Activated B cell treated with CpG ODN at 0.5 μM for 24 hours (primary cell): Measurements from ENCODE around the gene SCNM1. TPM values are rescaled to one million over a fixed set of nuclear protein-coding genes. Genes with fewer than 3 reads are reported as not detected.

ENCODE experiments used
- ATAC-seq: fragments of 200-7000 bp; cut with Tn5 transposase; one replicate; pipeline ENCODE4 v1.10.0; 2021; ENCODE audit warnings: low read depth, mild to moderate bottlenecking, moderate library complexity
- CTCF ChIA-PET: fragments of 350-600 bp; sonication (Branson Sonifier 250); formaldehyde crosslinking; loops from one replicate; lab custom pipeline; 2021; ENCODE audit warnings: antibody characterized with exemption; lab: Charles Lee
- POLR2A ChIA-PET: fragments of 350-600 bp; sonication (Branson Sonifier 250); formaldehyde crosslinking; loops from one replicate; lab custom pipeline; 2021; ENCODE audit warnings: antibody characterized with exemption; lab: Charles Lee
- DNase-seq: peaks from one replicate; pipeline ENCODE4 v3.0.0; 2022
- H3K27ac Mint-ChIP-seq: one replicate; pipeline ENCODE4 v1.8.0; 2020; ENCODE audit warnings: mixed read lengths
- H3K27me3 Mint-ChIP-seq: one replicate; pipeline ENCODE4 v1.8.0; 2021; ENCODE audit warnings: mixed read lengths
- H3K36me3 Mint-ChIP-seq: one replicate; pipeline ENCODE4 v1.8.0; 2021; ENCODE audit warnings: low read depth, mixed read lengths
- H3K4me1 Mint-ChIP-seq: one replicate; pipeline ENCODE4 v1.8.0; 2021; ENCODE audit warnings: mixed read lengths
- H3K4me3 Mint-ChIP-seq: one replicate; pipeline ENCODE4 v1.8.0; 2020; ENCODE audit warnings: mild to moderate bottlenecking, mixed read lengths
- H3K9me3 Mint-ChIP-seq: one replicate; pipeline ENCODE4 v1.8.0; 2020; ENCODE audit warnings: mixed read lengths
- intact Hi-C: fragments of 100-400 bp; cut with micrococcal nuclease; formaldehyde crosslinking; loops from one replicate; pipeline ENCODE4 v1.15.1; 2024
- total RNA-seq: library from RNA; stranded (reverse); gene quantifications from 2 replicates; pipeline ENCODE4 v1.2.3, GENCODE V29; 2022
- TF ChIP-seq, protein P1 (sequence below): fragments of 200-600 bp; IDR thresholded peaks from one replicate; pipeline ENCODE4 v1.8.0; 2022; ENCODE audit warnings: antibody characterized with exemption, mild to moderate bottlenecking

SCNM1 gene
- total RNA-seq, 1 donor from 2014 or later: 58.2 TPM

DNA sequence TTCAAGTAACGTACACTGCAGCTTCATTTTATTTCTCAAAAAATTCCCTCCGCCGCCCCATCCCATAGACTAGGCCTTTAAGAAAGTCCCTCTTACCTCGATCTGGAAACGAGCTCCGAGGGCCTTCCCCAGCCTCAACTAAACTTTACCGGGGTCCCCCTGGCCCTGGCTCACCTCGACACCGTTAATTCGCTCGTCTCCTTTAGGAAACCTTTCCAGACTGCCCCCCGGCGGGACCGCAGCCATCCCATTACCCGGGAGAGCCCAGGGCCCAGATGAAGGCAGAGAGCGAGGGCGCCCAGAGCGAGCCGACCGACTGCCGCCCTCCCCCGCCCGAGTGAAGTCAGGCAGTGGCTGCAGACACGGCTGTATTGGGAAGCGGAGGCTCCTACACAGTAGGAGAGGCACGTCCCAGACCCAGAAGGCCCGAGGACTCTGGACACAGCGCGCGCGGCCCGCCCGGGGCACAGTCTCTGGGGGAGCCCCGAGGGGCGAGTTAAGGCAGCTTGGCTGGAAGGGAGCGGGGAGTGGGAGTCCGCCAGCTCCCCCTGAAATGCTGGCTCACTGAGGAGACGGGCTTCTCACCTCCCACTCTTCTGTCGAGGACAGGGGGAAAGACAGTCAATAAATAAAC lies 34.1 kb upstream of the SCNM1 start:
- intact Hi-C loops: loop anchor here (1.0 to 2.0 kb wide), 3 partner anchors 14 to 61 kb away; partner anchors contain the start of genes GABPB2, LYSMD1 and SEMA6C
- Mint-ChIP-seq H3K27ac (peak overlapping the region; percentile 89), H3K27me3 (no peaks in the 10 kb centered on the region), H3K4me1 (peaks cover 12% of the 10 kb centered on the region), H3K36me3 (no peaks in the 10 kb centered on the region), H3K4me3 (peak overlapping the region; percentile 84), H3K9me3 (no peaks in the 10 kb centered on the region)
- ChIA-PET CTCF (interaction anchor here (1.3 to 1.4 kb wide), 2 partner anchors 30 to 32 kb away, joined by 3 to 4 read pairs; no protein-coding TSS in a partner anchor), POLR2A (interaction anchor here (0.6 to 1.9 kb wide), 23 partner anchors 9 to 767 kb away, joined by 3 to 16 read pairs (median 5); partner anchors contain the start of genes C1orf56, LYSMD1, PSMD4 and SCNM1)
- TF ChIP-seq, protein P1, sequence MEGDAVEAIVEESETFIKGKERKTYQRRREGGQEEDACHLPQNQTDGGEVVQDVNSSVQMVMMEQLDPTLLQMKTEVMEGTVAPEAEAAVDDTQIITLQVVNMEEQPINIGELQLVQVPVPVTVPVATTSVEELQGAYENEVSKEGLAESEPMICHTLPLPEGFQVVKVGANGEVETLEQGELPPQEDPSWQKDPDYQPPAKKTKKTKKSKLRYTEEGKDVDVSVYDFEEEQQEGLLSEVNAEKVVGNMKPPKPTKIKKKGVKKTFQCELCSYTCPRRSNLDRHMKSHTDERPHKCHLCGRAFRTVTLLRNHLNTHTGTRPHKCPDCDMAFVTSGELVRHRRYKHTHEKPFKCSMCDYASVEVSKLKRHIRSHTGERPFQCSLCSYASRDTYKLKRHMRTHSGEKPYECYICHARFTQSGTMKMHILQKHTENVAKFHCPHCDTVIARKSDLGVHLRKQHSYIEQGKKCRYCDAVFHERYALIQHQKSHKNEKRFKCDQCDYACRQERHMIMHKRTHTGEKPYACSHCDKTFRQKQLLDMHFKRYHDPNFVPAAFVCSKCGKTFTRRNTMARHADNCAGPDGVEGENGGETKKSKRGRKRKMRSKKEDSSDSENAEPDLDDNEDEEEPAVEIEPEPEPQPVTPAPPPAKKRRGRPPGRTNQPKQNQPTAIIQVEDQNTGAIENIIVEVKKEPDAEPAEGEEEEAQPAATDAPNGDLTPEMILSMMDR: no peak
- ATAC-seq: no peak
- DNase-seq: no peak

DNA sequence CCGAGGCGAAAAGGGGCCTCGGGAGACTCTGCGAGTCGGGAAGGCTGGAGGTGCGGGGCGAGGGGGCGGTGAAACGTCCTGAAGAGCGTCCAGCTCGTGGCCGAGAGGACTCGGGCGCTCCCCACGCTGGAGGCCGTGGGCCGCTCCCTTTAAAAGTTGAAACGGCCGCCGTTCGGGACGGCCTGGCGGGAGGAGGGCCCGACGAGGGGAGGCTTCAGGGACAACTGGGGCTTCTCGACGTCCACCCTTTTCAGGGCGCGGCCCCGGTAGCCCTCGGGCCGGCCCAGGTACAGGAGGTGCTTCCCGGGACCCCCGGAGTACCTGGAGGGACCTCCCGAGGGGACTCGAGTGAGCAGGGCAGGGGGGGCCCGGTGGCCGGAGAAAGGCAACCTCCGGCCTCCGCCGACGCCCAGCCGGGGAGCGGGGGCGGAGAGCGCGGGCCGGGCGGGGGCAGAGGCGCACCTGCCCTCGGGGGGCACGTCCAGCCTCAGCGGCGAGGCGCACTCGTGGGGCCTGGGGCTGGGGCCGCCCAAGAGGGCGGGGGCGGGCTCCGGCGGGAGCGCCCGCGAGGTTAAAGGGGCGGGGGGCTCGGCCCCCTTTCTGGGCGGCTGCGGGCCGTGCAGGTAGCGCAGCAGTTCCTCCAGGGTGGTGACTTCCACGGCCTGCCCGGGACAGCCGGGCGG lies 33.5 kb upstream of the SCNM1 start:
- Mint-ChIP-seq H3K27ac (no peak overlapping the region), H3K4me1 (peaks cover 12% of the 10 kb centered on the region), H3K36me3 (no peaks in the 10 kb centered on the region), H3K9me3 (no peaks in the 10 kb centered on the region), H3K4me3 (no peak overlapping the region), H3K27me3 (no peaks in the 10 kb centered on the region)
- DNase-seq: no peak
- intact Hi-C loops: no loop called here
- TF ChIP-seq, protein P1: no peak
- ChIA-PET CTCF (no interaction called here), POLR2A (no interaction called here)
- ATAC-seq: no peak

DNA sequence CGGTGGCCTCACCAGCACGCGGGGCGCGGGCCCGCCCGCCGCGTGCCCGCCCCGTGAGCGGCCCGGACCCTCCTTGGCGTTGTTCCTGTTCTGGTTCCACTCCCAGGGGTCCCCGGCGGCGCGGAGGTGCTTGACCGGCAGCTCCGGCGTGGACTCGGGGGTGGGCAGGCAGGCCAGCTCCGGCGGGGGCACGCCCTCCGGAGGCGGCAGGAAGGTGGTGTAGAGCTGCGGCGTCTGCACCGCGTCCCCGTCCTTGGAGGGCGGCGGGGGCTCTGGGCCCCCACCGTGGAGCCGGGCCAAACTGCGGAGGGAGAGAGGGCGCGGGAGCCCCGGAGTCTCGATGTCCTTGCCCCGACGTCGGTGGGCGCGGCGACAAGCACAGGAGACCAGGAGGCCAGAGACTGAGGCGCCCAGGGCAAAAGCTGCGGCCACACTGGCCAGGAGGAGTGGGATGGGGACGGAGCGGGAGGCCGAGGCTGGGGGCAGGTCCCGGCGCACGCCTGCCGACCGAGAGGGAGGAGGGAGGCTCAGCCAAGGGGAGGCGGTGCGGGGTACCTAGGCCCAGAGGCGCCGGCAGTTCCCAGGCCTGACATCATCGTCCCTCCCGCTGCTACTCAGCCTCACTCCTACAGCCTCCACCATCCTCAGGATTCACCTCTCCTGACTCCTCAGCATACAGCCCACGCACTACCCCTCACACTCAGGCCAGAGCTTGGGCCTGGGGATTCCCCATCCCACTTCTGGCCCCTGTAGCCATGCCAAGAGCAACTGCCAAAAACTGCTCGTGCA lies 32.7 kb upstream of the SCNM1 start:
- CTCF ChIA-PET: no interaction called here
- DNase-seq: no peak
- Mint-ChIP-seq H3K36me3 (no peaks in the 10 kb centered on the region), H3K4me3 (no peak overlapping the region), H3K9me3 (no peaks in the 10 kb centered on the region), H3K27ac (peak overlapping the region; percentile 41), H3K27me3 (no peaks in the 10 kb centered on the region), H3K4me1 (peaks cover 12% of the 10 kb centered on the region)
- intact Hi-C loops: no loop called here
- ATAC-seq: no peak
- POLR2A ChIA-PET: interaction anchor here (0.6 kb wide), 1 partner anchor 67 kb away, joined by 4 read pairs; no protein-coding TSS in a partner anchor
- TF ChIP-seq, protein P1: no peak

GRCh38 chr1:151134396-151134795 lies 31.5 kb upstream of the SCNM1 start:
- no peak for ATAC-seq
- intact Hi-C loops: no loop called here
- TF ChIP-seq, protein P1: no peak
- CTCF ChIA-PET: interaction anchor here (0.6 to 1.0 kb wide), 2 partner anchors 35 to 276 kb away, joined by 3 to 4 read pairs; no protein-coding TSS in a partner anchor
- POLR2A ChIA-PET: no interaction called here
- peaks cover 12% of the 10 kb centered on the region for H3K4me1 Mint-ChIP-seq
- no peaks in the 10 kb centered on the region for H3K9me3 Mint-ChIP-seq
- H3K27ac Mint-ChIP-seq: no peak overlapping the region
- no peaks in the 10 kb centered on the region for H3K27me3 Mint-ChIP-seq
- no peak for DNase-seq
- no peaks in the 10 kb centered on the region for H3K36me3 Mint-ChIP-seq
- no peak overlapping the region for H3K4me3 Mint-ChIP-seq
